GM12873 (cell line): ENCODE measurements around the gene ZNF511.

Experiments used
- TF ChIP-seq, protein P1 (sequence below): IDR thresholded peaks from 2 replicates; pipeline ENCODE4 v1.5.1; 2012; ENCODE audit warnings: low read depth, mild to moderate bottlenecking, moderate library complexity, low read length, control low read depth; ENCODE audit not compliant: insufficient read depth; ENCODE audit errors: missing control alignments

Gene ZNF511

DNA sequence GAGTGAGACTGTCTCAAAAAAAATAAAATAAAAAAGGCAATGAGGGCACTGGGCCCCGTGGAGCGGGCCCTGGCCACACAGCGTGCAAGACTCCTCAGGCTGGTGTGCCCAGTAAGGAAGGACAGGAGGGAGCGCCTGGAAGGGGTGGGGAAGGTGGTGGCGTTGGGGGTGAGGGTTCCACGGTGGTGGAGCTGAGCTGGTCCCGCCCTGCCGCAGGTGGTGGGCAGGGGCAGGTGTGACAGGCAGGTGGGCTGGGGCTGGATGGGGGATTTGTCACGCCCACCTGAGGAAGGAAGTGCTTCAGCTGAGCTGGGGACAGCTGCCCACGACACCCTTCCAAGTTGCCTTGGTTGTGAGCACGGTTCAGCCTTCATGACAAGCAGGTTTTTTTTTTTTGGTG lies 37.7 kb downstream of the ZNF511 start:
- TF ChIP-seq, protein P1, sequence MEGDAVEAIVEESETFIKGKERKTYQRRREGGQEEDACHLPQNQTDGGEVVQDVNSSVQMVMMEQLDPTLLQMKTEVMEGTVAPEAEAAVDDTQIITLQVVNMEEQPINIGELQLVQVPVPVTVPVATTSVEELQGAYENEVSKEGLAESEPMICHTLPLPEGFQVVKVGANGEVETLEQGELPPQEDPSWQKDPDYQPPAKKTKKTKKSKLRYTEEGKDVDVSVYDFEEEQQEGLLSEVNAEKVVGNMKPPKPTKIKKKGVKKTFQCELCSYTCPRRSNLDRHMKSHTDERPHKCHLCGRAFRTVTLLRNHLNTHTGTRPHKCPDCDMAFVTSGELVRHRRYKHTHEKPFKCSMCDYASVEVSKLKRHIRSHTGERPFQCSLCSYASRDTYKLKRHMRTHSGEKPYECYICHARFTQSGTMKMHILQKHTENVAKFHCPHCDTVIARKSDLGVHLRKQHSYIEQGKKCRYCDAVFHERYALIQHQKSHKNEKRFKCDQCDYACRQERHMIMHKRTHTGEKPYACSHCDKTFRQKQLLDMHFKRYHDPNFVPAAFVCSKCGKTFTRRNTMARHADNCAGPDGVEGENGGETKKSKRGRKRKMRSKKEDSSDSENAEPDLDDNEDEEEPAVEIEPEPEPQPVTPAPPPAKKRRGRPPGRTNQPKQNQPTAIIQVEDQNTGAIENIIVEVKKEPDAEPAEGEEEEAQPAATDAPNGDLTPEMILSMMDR: no peak

DNA sequence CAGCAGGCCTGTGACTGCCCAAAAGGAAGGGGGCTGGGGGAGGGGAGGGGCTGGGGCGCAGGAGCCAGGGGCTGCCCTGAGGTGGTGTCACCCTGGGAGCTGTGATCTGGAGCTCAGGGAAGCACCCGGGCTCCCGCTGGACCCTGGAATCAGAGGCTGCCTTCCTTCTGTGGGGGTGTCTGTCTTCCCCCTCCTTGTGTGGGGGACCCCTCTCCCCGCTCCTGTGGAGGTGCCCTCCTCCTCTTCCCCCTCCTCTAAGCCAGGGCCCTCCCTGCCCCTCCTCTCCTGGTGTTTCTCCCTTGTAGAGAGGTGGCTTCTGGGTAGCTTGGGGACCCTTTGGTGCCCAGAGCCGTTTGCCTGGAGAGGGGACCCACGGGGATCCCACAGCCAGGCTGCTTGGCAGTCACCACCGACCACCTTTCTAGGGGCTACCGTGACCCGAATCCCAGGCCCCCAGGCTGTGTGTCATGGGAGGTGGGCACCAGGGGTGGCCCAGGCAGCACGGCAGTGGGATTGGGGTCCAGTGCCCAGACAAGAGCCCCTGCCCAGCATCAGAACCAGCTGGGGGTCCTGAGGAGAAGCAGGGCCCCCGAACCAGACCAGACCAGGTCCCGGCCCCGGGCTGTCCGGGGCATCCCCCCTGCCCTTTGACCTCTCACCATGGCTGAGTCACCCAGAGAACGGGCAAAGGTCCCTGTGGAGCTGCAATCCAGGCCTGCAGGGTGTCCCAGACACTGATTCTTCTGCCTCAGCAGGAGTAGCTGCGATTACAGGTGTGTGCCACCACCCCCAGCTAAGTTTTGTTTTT lies 39.2 kb downstream of the ZNF511 start:
- TF ChIP-seq, protein P1: no peak

DNA sequence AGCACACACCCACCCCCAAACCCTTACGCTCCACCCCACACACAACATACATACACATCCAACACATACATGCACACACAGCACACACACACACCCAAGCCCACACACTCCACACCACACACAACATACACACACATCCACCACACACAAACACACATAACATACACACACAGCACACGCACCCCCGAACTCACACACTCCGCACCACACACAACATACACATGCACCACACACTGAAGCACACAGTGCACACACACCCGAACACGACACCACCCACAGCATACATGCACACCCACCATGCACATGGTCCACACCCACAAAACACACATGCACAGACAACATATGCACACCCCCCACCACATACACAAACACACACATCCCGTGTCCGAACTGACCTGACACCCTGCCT lies 40.5 kb downstream of the ZNF511 start:
- TF ChIP-seq, protein P1: no peak

DNA sequence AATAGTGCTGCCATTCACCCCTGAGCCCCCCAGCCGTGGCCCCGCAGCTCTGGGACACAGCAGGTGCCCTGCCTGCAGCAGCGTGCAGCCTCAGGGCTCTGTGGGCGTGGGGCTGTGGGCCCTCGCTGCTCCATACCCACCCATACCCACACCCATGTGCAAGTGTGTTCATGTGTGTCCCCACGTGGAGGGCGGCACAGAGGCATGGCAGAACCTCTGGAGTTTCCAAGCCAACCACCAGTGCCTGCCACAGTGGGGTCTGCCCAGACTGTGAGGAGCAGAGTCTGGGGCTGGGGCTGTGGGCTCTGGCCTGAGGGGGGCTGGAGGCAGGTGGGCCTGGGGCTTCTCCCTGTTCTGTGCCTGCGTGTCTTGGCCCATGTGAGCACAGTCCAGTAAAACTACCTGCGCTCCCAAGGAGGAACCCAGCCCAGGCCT lies 40.9 kb downstream of the ZNF511 start:
- TF ChIP-seq, protein P1: no peak

DNA sequence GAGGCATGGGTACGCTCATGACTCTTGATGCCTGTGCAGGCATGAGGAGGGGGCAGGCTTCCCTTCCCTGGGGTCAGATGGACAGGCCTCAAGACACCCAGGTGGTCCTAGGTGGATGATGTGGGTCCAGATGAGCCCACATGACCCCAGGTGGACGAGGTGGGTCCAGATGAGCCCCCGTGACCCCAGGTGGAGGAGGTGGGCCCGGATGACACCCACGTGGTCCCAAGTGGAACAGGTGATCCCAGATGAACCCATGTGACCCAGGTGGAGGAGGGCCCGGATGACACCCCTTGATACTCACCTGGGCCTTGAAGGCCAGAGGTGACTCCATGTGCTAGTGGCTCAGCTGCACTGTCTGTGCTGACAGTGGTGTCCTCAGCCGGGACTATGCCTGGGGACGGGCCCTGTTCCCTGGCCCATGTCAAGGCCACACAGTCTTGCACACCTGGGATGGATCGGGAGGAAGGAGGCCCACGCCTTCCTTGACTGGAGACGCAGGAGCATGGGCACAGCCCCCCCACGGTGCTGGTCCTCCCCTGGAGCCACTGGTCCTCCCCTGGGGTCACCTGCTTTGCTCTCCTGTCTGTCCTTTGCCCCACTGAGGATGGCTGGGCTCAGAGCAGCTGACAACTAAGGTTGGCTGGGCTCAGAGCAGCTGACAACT lies 41.7 kb downstream of the ZNF511 start:
- TF ChIP-seq, protein P1: no peak

DNA sequence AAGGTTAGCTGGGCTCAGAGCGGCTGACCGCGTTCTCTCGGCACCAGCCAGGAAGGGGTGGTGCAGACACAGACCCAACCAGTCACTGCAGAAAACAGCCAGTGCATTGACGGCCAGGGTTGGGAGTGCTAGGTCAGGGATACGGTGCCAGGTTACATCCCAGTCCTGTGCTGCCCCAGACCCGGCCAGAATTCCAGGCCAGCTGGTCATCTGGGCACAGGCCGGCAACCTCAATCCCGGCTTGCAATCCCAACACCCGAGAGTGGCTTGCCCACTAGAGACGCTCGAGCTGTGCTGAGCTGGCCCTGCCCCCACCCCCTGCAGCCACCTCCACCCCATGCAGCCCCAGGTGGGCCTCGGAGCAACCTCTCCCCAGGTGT lies 42.2 kb downstream of the ZNF511 start:
- TF ChIP-seq, protein P1: no peak
